ENCODE measurements around the gene ITIH5. TPM values are rescaled to one million over a fixed set of nuclear protein-coding genes. Genes with fewer than 3 reads are reported as not detected.
A peak's percentile ranks its signal among the peaks of the same experiment; 100 is the strongest.

ITIH5 gene
- total and polyA plus RNA-seq, 8 donors = 4.4 to 28.6 (median 9.4) TPM

- peak in 1 of 4 donors; percentile 10 for TF ChIP-seq CTCF (IDR thresholded peaks at IDR 0.05)
- WGBS, 2 donors = 44 to 52% methylated on average over 22 of the region's 22 CpGs
- intact Hi-C loops (cut with DNase I) = no loop called here
- ATAC-seq (peak; percentile 78 to 85 (median 81)), FAIRE-seq (no peak), DNase-seq (peak in 4 of 6 donors; percentile 38 to 67 (median 64))
- Histone ChIP-seq H3K27ac (peak overlapping the region; percentile 53 to 80 (median 69)), H3K27me3 (no peaks in the 10 kb centered on the region), H3K9me3 (no peaks in the 10 kb centered on the region), H3K4me3 (no peak overlapping the region), H3K36me3 (no peaks in the 10 kb centered on the region), H3K4me1 (peaks cover 7 to 13% (median 9%) of the 10 kb centered on the region in 3 donors)
Observed at GRCh38 chr10:7541137-7542087, 125.4 kb downstream of the ITIH5 start.

GRCh38 chr10:7538970-7539654 lies 127.7 kb downstream of the ITIH5 start:
- no peak for DNase-seq
- no peak overlapping the region for H3K27ac ChIP-seq
- H3K27me3 ChIP-seq = no peaks in the 10 kb centered on the region
- H3K9me3 ChIP-seq = no peaks in the 10 kb centered on the region
- H3K4me3 ChIP-seq = no peak overlapping the region
- intact Hi-C loops (cut with DNase I) = no loop called here
- TF ChIP-seq CTCF (IDR thresholded peaks at IDR 0.05) = no peak
- peaks cover 7 to 13% (median 9%) of the 10 kb centered on the region in 3 donors for H3K4me1 ChIP-seq
- 63 to 67% methylated on average over 6 of the region's 6 CpGs for WGBS, 2 donors
- no peaks in the 10 kb centered on the region for H3K36me3 ChIP-seq
- no peak for ATAC-seq
- FAIRE-seq = no peak

GRCh38 chr10:7537126-7537525 lies 129.6 kb downstream of the ITIH5 start:
- 83 to 92% methylated on average over 3 of the region's 3 CpGs for WGBS, 2 donors
- Histone ChIP-seq H3K4me3 (no peak overlapping the region), H3K4me1 (peaks cover 3 to 7% (median 5%) of the 10 kb centered on the region in 3 donors), H3K9me3 (no peaks in the 10 kb centered on the region), H3K27ac (no peak overlapping the region), H3K27me3 (no peaks in the 10 kb centered on the region), H3K36me3 (no peaks in the 10 kb centered on the region)
- TF ChIP-seq CTCF (IDR thresholded peaks at IDR 0.05) = no peak
- no peak for DNase-seq
- intact Hi-C loops (cut with DNase I) = no loop called here
- no peak for ATAC-seq
- FAIRE-seq = no peak

- FAIRE-seq (no peak), ATAC-seq (no peak), DNase-seq (no peak)
- intact Hi-C loops (cut with DNase I) = loop anchor here in 1 of 3 donors (5.0 kb wide), 1 partner anchor 153 kb away; no protein-coding TSS in a partner anchor
- WGBS, 2 donors = 52 to 57% methylated on average over 5 of the region's 5 CpGs
- no peak overlapping the region for H3K4me3 ChIP-seq
- no peaks in the 10 kb centered on the region for H3K36me3 ChIP-seq
- no peaks in the 10 kb centered on the region for H3K4me1 ChIP-seq
- H3K27ac ChIP-seq = no peak overlapping the region
- TF ChIP-seq CTCF (IDR thresholded peaks at IDR 0.05) = no peak
- no peaks in the 10 kb centered on the region for H3K9me3 ChIP-seq
- H3K27me3 ChIP-seq = no peaks in the 10 kb centered on the region
Observed at GRCh38 chr10:7534480-7534852, 132.3 kb downstream of the ITIH5 start.

Data from pancreas (tissue), 10 donors.